H1 (cell line): ENCODE data around the gene WNT3A.

Source experiments
- CEBPB ChIP-seq: IDR thresholded peaks from 2 replicates; pipeline ENCODE4 v1.6.1; 2012; ENCODE audit warnings: low read depth, low read length
- EZH2 ChIP-seq: fragments of 200-600 bp; sonication (generic); IDR thresholded peaks from 2 replicates; pipeline ENCODE4 v1.7.1; 2012; ENCODE audit warnings: low read depth, mild to moderate bottlenecking, moderate library complexity, low read length, inconsistent platforms; ENCODE audit not compliant: severe bottlenecking
- POLR2AphosphoS5 ChIP-seq: IDR thresholded peaks from 2 replicates; pipeline ENCODE4 v1.6.1; 2011; ENCODE audit warnings: low read depth, low read length

DNA sequence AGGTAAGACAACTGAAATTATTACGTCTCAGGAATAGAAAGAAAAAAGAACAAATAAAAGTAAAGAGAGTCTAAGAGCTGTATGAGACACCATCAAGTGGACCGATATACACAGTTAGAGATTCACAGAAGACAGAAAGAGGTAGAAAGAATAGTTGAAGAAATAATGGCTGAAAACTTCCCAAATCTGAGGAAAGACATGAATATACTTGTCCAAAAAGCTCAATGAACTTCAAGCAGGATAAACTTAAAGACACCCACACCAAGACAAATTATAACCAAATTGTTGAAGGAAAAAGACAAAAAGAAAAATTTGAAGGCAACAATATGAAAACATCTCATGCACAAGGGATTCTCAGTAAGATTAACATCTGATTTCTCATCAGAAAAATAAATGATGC is 19.6 kb upstream of the WNT3A start:
- TF ChIP-seq EZH2 = no peak
- TF ChIP-seq POLR2AphosphoS5 = no peak
- no peak for TF ChIP-seq CEBPB
